Measurements from ENCODE around the gene BUD23.

Gene BUD23

DNA sequence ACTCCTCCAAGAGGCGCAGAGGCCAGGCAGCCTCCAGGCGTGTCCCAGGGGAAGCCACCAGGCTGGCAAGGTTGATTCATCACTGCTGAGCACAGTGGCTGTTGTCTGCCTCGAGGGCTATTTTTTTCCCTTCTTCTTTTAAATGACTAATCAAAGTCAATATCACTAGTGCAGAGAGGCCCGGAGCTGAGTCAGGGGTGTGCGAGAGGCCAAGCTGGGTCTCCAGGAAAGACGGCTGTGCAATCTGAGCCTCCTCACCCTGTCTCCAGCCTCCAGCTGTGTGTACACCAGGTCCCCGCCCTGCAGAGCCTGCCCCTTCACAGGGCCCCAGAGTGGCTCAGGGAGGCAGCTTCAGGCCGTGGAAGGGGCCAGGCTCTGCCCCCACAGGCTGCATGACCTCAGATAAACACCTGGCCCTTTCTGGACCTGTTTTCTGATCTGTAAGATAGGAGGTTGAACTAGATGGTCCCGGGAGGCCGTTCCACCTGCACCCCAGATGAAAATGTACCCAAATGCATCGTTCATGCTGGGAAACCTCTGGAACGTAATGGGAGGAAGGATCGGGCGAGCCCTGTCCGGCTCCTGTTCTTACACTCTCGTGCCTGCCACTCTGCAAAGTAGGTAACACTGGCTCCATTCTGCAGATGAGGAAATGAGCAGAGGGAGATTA is 32.4 kb downstream of the BUD23 start:
- no peak overlapping the region for H3K4me3 ChIP-seq (ENCODE audit: low read depth, low read length)
- peak; percentile 99 for DNase-seq (ENCODE audit: low read depth)
- TF ChIP-seq, protein P1, sequence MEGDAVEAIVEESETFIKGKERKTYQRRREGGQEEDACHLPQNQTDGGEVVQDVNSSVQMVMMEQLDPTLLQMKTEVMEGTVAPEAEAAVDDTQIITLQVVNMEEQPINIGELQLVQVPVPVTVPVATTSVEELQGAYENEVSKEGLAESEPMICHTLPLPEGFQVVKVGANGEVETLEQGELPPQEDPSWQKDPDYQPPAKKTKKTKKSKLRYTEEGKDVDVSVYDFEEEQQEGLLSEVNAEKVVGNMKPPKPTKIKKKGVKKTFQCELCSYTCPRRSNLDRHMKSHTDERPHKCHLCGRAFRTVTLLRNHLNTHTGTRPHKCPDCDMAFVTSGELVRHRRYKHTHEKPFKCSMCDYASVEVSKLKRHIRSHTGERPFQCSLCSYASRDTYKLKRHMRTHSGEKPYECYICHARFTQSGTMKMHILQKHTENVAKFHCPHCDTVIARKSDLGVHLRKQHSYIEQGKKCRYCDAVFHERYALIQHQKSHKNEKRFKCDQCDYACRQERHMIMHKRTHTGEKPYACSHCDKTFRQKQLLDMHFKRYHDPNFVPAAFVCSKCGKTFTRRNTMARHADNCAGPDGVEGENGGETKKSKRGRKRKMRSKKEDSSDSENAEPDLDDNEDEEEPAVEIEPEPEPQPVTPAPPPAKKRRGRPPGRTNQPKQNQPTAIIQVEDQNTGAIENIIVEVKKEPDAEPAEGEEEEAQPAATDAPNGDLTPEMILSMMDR (IDR thresholded peaks at IDR 0.05; ENCODE audit: low read depth, low read length): no peak
- TF ChIP-seq POLR2A (IDR thresholded peaks at IDR 0.05; ENCODE audit: extremely low read depth, insufficient read length) (peak; percentile 14), MYC (IDR thresholded peaks at IDR 0.05; ENCODE audit: low read depth, low read length) (peak; percentile 63; the same call in 1 of the 2 replicates)
- TF ChIP-seq, protein P2, sequence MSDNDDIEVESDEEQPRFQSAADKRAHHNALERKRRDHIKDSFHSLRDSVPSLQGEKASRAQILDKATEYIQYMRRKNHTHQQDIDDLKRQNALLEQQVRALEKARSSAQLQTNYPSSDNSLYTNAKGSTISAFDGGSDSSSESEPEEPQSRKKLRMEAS (IDR thresholded peaks at IDR 0.05; ENCODE audit: low read depth, low read length): peak; percentile 39; the same call in 1 of the 2 replicates

DNA sequence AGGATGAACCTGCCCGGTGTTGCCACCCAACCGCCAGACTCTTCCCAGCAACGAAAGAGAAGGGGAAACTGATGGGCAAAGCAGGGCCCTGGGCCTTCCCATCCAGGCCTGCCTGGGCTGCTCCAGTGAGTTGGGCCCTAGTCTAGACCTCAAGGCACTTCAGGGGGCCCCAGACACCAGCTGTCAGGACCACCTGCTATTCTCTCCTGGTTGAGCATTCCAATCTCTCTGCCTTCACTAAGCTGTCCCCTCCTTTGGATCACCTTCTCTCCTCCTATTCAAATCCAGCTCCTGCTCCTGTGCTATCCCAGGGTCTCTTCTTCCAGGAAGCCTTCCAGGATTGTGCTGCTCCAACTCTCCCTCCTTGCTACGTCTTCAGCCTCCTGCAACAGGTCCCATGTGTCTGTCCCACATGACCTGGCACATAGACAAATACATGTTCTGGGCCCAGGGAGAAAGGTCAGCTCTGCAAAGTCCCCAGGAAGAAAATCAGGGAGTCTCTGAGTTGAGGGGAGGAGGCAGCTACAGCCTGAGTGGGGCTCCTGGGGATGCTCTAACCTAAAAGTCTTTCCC is 33.0 kb downstream of the BUD23 start:
- H3K4me3 ChIP-seq (ENCODE audit: low read depth, low read length): no peak overlapping the region
- TF ChIP-seq, protein P1 (IDR thresholded peaks at IDR 0.05; ENCODE audit: low read depth, low read length): no peak
- TF ChIP-seq POLR2A (IDR thresholded peaks at IDR 0.05; ENCODE audit: extremely low read depth, insufficient read length) (no peak), MYC (IDR thresholded peaks at IDR 0.05; ENCODE audit: low read depth, low read length) (no peak)
- TF ChIP-seq, protein P2 (IDR thresholded peaks at IDR 0.05; ENCODE audit: low read depth, low read length): no peak
- no peak for DNase-seq (ENCODE audit: low read depth)

DNA sequence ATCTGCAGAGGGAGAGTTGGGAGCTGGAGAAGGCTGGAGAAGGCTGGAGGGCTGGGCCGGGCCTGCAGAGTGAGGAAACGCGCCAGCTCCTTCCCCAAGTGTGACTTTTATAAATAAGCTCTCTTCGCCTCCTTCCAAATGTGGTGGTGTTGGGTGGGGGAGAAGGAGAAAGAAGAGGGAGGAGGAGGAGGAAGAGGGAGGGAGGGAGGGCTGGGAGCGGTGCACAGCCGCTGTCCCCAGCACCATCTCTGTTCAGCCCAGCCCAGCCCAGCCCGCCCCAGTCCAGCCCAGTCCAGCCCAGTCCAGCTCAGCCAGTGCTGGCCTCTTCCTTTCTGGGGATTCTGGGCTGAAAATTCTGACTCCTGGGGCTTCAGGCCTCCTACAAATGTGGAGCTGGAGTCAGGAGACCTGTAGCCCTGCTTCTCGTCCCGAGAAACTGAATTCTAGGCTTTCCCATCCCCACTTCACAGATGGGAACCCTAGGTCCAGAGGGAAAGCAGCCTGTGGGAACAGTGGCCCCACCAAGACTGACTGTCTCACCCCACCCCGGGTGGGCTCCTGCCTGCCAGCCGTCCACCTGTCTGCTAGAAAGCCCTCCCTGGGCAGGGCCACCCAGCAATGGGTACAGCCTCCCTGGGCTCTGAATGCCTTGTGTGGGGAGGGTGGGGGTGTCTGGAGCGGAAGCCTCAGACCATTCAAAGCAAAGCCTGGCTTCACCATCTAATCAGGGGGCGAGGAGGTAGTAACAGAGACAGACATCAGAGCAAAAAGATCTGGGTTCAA is 33.8 kb downstream of the BUD23 start:
- TF ChIP-seq POLR2A (IDR thresholded peaks at IDR 0.05; ENCODE audit: extremely low read depth, insufficient read length): no peak
- TF ChIP-seq, protein P2 (IDR thresholded peaks at IDR 0.05; ENCODE audit: low read depth, low read length): no peak
- TF ChIP-seq, protein P1 (IDR thresholded peaks at IDR 0.05; ENCODE audit: low read depth, low read length): no peak
- TF ChIP-seq MYC (IDR thresholded peaks at IDR 0.05; ENCODE audit: low read depth, low read length): no peak
- peak overlapping the region; percentile 49 for H3K4me3 ChIP-seq (ENCODE audit: low read depth, low read length)
- no peak for DNase-seq (ENCODE audit: low read depth)

DNA sequence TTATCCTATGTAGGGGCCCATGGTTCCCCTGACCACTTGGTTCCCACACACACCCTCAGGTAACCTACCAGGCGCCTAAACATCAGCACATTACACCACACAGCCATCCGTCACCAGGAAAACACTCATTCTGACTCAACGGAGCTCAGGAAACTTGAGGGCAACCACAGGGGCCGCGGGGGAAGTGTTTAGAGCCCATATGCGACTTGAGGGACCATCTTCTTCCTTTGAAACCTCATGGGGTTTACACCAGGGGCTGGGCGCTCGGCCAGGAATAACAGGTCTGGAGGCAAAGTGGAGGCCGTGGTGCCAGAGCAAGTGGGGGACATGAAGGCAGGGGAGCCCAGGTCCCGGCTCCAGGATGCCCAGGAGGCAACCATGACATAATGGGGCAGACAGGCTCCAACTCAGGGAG is 34.6 kb downstream of the BUD23 start:
- TF ChIP-seq, protein P2 (IDR thresholded peaks at IDR 0.05; ENCODE audit: low read depth, low read length): peak; percentile 82
- TF ChIP-seq MYC (IDR thresholded peaks at IDR 0.05; ENCODE audit: low read depth, low read length): peak; percentile 85
- TF ChIP-seq, protein P1 (IDR thresholded peaks at IDR 0.05; ENCODE audit: low read depth, low read length): no peak
- TF ChIP-seq POLR2A (IDR thresholded peaks at IDR 0.05; ENCODE audit: extremely low read depth, insufficient read length): no peak
- H3K4me3 ChIP-seq (ENCODE audit: low read depth, low read length): peak overlapping the region; percentile 69
- peak; percentile 98 for DNase-seq (ENCODE audit: low read depth)

DNA sequence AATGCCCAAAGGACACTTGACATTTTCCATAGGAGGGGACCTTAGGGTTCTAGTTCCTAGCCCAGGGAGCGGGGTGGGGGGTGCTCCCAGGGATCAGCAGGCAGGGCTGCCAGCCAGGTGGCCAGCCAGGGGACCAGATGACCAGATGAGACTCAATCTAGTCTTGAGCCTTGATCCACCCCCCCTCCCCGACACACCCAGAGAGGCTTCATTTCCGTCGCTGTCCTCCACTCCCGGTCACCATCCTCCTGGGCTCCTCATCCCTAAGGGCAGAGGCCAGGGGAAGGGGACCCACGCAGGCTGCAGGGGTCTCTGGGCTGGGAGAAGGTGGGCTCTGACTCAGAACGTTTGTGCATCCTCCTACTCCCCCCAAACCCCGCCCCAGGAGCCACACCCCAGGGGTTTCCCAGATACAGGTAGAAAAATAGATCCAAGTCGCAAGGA is 35.1 kb downstream of the BUD23 start:
- peak overlapping the region; percentile 69 for H3K4me3 ChIP-seq (ENCODE audit: low read depth, low read length)
- no peak for TF ChIP-seq MYC (IDR thresholded peaks at IDR 0.05; ENCODE audit: low read depth, low read length)
- TF ChIP-seq, protein P2 (IDR thresholded peaks at IDR 0.05; ENCODE audit: low read depth, low read length): no peak
- TF ChIP-seq, protein P1 (IDR thresholded peaks at IDR 0.05; ENCODE audit: low read depth, low read length): no peak
- no peak for TF ChIP-seq POLR2A (IDR thresholded peaks at IDR 0.05; ENCODE audit: extremely low read depth, insufficient read length)
- no peak for DNase-seq (ENCODE audit: low read depth)

Measured in NB4 (cell line).